ENCODE results near the gene BRWD1. TPM values are rescaled to one million over a fixed set of nuclear protein-coding genes. Genes with fewer than 3 reads are reported as not detected.

Gene BRWD1
- total RNA-seq, 2 experiments from 2014 or later = 19.1 to 24.5 TPM

DNA sequence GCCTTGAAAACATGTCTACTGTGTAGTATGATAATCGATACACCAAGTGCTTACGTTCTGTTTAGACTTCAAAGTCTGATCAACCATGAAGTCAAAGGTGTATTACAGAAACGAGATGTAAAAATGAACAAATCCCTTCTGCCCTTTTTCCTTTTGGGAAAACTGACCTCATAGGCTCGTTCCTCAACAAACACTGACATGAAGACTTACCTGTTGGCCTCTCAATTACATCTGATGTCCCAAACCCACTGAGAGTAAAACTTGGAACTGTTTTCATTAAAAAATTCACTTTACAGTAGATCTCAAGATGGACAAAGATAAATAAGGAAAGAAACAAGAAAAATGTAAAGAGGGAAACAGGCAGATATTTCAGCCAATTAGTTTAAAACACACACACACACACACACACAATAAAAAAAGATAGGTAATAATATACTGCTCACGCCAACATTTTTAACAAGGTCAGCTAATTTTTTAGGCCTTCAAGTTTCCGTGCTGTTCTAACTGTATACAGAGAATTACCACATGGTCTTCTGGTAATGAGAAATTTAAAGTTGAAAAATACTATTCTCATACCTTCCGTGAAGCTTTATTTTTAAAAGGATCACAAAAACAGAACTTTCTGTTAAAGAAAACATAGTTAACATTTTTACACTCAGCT, 33.4 kb upstream of the BRWD1 start:
- intact Hi-C loops (cut with DNase I, micrococcal nuclease) = loop anchor here in 1 of 2 experiments (5.0 kb wide), 1 partner anchor 1980 kb away; the partner anchor contains the start of gene DYRK1A
- Mint-ChIP-seq H3K9me3 (ENCODE audit: low read depth) (no peaks in the 10 kb centered on the region), H3K36me3 (ENCODE audit: low read depth) (peaks cover 49% of the 10 kb centered on the region), H3K27ac (peak overlapping the region; percentile 35), H3K27me3 (no peaks in the 10 kb centered on the region), H3K4me1 (peaks cover 36% of the 10 kb centered on the region), H3K4me3 (peak overlapping the region; percentile 75)
- ATAC-seq (no peak), DNase-seq (no peak)
- ChIA-PET CTCF (interaction anchor here (1.2 to 4.5 kb wide), 3 partner anchors 24 to 45 kb away, joined by 3 to 18 read pairs (median 3); no protein-coding TSS in a partner anchor), POLR2A (interaction anchor here (0.7 to 2.9 kb wide), 2 partner anchors 34 to 163 kb away, joined by 3 to 19 read pairs; partner anchors contain the start of gene BRWD1)

GRCh38 chr21:39346206-39346605, 32.8 kb upstream of the BRWD1 start:
- DNase-seq (no peak), ATAC-seq (no peak)
- Mint-ChIP-seq H3K36me3 (ENCODE audit: low read depth) (peaks cover 54% of the 10 kb centered on the region), H3K4me1 (peaks cover 36% of the 10 kb centered on the region), H3K27me3 (no peaks in the 10 kb centered on the region), H3K4me3 (peak overlapping the region; percentile 75), H3K9me3 (ENCODE audit: low read depth) (no peaks in the 10 kb centered on the region), H3K27ac (peak overlapping the region; percentile 35)
- ChIA-PET POLR2A (interaction anchor here (0.7 kb wide), 1 partner anchor 162 kb away, joined by 3 read pairs; no protein-coding TSS in a partner anchor), CTCF (interaction anchor here (0.9 to 4.5 kb wide), 2 partner anchors 41 to 182 kb away, joined by 3 to 18 read pairs; no protein-coding TSS in a partner anchor)
- intact Hi-C loops (cut with DNase I, micrococcal nuclease) = loop anchor here in 1 of 2 experiments (5.0 kb wide), 1 partner anchor 1979 kb away; the partner anchor contains the start of gene DYRK1A

- peak overlapping the region; percentile 0 for H3K27ac Mint-ChIP-seq
- no peaks in the 10 kb centered on the region for H3K27me3 Mint-ChIP-seq
- no peak overlapping the region for H3K4me3 Mint-ChIP-seq
- peaks cover 59% of the 10 kb centered on the region for H3K36me3 Mint-ChIP-seq (ENCODE audit: low read depth)
- DNase-seq = no peak
- CTCF ChIA-PET = interaction anchor here (0.9 to 4.5 kb wide), 2 partner anchors 42 to 181 kb away, joined by 3 to 18 read pairs; no protein-coding TSS in a partner anchor
- ATAC-seq = no peak
- POLR2A ChIA-PET = interaction anchor here (1.2 kb wide), 1 partner anchor 35 kb away, joined by 3 read pairs; a partner anchor contains a TSS
- no peaks in the 10 kb centered on the region for H3K9me3 Mint-ChIP-seq (ENCODE audit: low read depth)
- H3K4me1 Mint-ChIP-seq = peaks cover 35% of the 10 kb centered on the region
- intact Hi-C loops (cut with DNase I, micrococcal nuclease) = loop anchor here in 1 of 2 experiments (5.0 kb wide), 1 partner anchor 1978 kb away; the partner anchor contains the start of gene DYRK1A
Observed at GRCh38 chr21:39345440-39345839, 32.0 kb upstream of the BRWD1 start.

DNA sequence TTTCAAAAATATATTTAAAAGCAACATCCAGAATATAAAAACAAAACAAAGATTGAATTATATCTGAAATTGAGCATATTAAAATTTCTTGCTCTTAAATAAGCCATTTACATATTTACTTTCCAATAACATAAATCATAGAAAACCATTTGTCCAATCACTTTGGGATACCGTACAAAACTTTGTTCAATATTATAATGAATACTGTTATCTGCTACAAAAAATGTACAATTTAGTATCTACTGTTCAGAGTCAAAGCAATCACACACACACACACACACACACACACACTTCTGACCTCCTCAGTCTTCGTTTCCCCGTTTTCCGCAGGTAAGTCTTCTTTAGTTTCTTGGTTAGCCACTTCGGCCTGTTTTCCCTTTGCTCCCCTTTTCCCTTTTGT, 31.4 kb upstream of the BRWD1 start:
- intact Hi-C loops (cut with DNase I, micrococcal nuclease) = loop anchor here in 1 of 2 experiments (5.0 kb wide), 1 partner anchor 1978 kb away; the partner anchor contains the start of gene DYRK1A
- Mint-ChIP-seq H3K4me3 (no peak overlapping the region), H3K36me3 (ENCODE audit: low read depth) (peaks cover 59% of the 10 kb centered on the region), H3K27ac (no peak overlapping the region), H3K27me3 (no peaks in the 10 kb centered on the region), H3K9me3 (ENCODE audit: low read depth) (no peaks in the 10 kb centered on the region), H3K4me1 (peaks cover 31% of the 10 kb centered on the region)
- ATAC-seq (no peak), DNase-seq (no peak)
- ChIA-PET POLR2A (interaction anchor here (1.2 kb wide), 1 partner anchor 36 kb away, joined by 3 read pairs; a partner anchor contains a TSS), CTCF (no interaction called here)

GRCh38 chr21:39341249-39341923, 28.0 kb upstream of the BRWD1 start:
- DNase-seq (no peak), ATAC-seq (no peak)
- Mint-ChIP-seq H3K36me3 (ENCODE audit: low read depth) (peaks cover 45% of the 10 kb centered on the region), H3K27me3 (no peaks in the 10 kb centered on the region), H3K27ac (no peak overlapping the region), H3K4me3 (no peak overlapping the region), H3K4me1 (peaks cover 21% of the 10 kb centered on the region), H3K9me3 (ENCODE audit: low read depth) (no peaks in the 10 kb centered on the region)
- intact Hi-C loops (cut with DNase I, micrococcal nuclease) = no loop called here
- POLR2A ChIA-PET = interaction anchor here (0.6 to 1.0 kb wide), 2 partner anchors 46 to 82 kb away, joined by 3 read pairs; no protein-coding TSS in a partner anchor
- CTCF ChIA-PET = no interaction called here

- POLR2A ChIA-PET = interaction anchor here (0.6 to 1.0 kb wide), 2 partner anchors 47 to 81 kb away, joined by 3 read pairs; no protein-coding TSS in a partner anchor
- H3K27ac Mint-ChIP-seq = no peak overlapping the region
Observed at GRCh38 chr21:39340687-39341086, 27.3 kb upstream of the BRWD1 start.

GRCh38 chr21:39339231-39339630, 25.8 kb upstream of the BRWD1 start:
- intact Hi-C loops (cut with DNase I, micrococcal nuclease) = no loop called here
- ATAC-seq (no peak), DNase-seq (no peak)
- ChIA-PET CTCF (no interaction called here), POLR2A (interaction anchor here (1.8 kb wide), 1 partner anchor 9 kb away, joined by 6 read pairs; no protein-coding TSS in a partner anchor)
- H3K27ac Mint-ChIP-seq = no peak overlapping the region
- peaks cover 27% of the 10 kb centered on the region for H3K36me3 Mint-ChIP-seq (ENCODE audit: low read depth)
- no peaks in the 10 kb centered on the region for H3K9me3 Mint-ChIP-seq (ENCODE audit: low read depth)
- peaks cover 3% of the 10 kb centered on the region for H3K4me1 Mint-ChIP-seq
- no peaks in the 10 kb centered on the region for H3K27me3 Mint-ChIP-seq
- no peak overlapping the region for H3K4me3 Mint-ChIP-seq

More at GRCh38 chr21:39340687-39341086, 27.3 kb upstream of the BRWD1 start:
- no peak overlapping the region for H3K4me3 Mint-ChIP-seq
- H3K4me1 Mint-ChIP-seq = peaks cover 14% of the 10 kb centered on the region
- peaks cover 38% of the 10 kb centered on the region for H3K36me3 Mint-ChIP-seq (ENCODE audit: low read depth)
- no peak for DNase-seq
- ATAC-seq = no peak
- H3K27me3 Mint-ChIP-seq = no peaks in the 10 kb centered on the region
- CTCF ChIA-PET = interaction anchor here (0.6 kb wide), 1 partner anchor 33 kb away, joined by 3 read pairs; no protein-coding TSS in a partner anchor
- intact Hi-C loops (cut with DNase I, micrococcal nuclease) = no loop called here
- H3K9me3 Mint-ChIP-seq (ENCODE audit: low read depth) = no peaks in the 10 kb centered on the region

DNA sequence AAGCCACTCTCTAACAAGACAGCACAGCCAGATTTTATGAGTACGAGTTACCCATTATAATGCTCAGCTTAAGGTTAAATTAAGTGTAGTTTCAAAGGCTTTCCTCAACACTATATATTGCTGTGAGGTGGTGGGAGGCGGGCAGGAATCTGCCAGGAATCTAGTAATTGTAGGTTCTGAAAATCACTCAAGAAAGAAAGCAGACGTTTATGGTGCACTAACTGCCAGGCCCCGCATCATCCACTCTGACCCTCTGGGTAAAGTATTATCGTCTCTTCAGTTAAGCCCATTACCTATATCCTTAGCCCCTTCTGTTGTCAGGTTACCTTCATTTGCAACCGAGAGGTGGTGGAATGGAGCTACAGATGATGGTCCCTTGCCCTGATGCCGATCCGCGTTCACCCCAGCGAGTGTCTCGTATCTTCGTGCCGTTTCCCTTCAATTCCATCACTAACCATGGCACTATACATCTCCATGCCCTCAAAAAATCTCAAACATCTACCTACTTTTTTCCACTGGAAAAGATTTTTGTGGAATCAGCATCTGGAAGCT, 23.1 kb upstream of the BRWD1 start:
- ATAC-seq (no peak), DNase-seq (no peak)
- H3K9me3 Mint-ChIP-seq (ENCODE audit: low read depth) = no peaks in the 10 kb centered on the region
- peaks cover 8% of the 10 kb centered on the region for H3K36me3 Mint-ChIP-seq (ENCODE audit: low read depth)
- CTCF ChIA-PET = no interaction called here
- H3K27me3 Mint-ChIP-seq = no peaks in the 10 kb centered on the region
- no peak overlapping the region for H3K4me3 Mint-ChIP-seq
- POLR2A ChIA-PET = no interaction called here
- intact Hi-C loops (cut with DNase I, micrococcal nuclease) = no loop called here
- no peak overlapping the region for H3K27ac Mint-ChIP-seq
- no peaks in the 10 kb centered on the region for H3K4me1 Mint-ChIP-seq

DNA sequence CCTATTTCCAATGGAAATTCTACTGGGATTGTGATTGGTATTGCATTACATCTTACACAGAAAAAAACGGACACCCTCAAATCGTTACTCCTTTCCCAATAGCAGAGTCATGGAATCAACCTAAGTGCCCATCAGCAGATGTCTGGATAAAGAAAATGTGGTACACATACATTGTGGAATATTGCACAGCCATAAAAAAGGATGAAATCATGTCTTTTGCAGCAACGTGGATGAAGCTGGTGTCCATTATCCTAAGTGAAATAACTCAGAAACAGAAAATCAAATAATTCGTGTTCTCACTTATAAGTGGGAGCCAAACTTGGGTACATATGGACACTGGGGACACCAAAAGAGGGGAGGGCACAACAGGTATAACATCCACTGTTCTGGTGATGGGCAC, 21.2 kb upstream of the BRWD1 start:
- ATAC-seq (no peak), DNase-seq (no peak)
- ChIA-PET POLR2A (no interaction called here), CTCF (no interaction called here)
- no peaks in the 10 kb centered on the region for H3K4me1 Mint-ChIP-seq
- H3K9me3 Mint-ChIP-seq (ENCODE audit: low read depth) = no peaks in the 10 kb centered on the region
- intact Hi-C loops (cut with DNase I, micrococcal nuclease) = no loop called here
- H3K36me3 Mint-ChIP-seq (ENCODE audit: low read depth) = no peaks in the 10 kb centered on the region
- H3K27ac Mint-ChIP-seq = no peak overlapping the region
- H3K4me3 Mint-ChIP-seq = no peak overlapping the region
- H3K27me3 Mint-ChIP-seq = no peaks in the 10 kb centered on the region

GRCh38 chr21:39332175-39332574, 18.7 kb upstream of the BRWD1 start:
- no peak for ATAC-seq
- Mint-ChIP-seq H3K4me3 (no peak overlapping the region), H3K27ac (no peak overlapping the region), H3K4me1 (no peaks in the 10 kb centered on the region), H3K36me3 (ENCODE audit: low read depth) (no peaks in the 10 kb centered on the region), H3K27me3 (no peaks in the 10 kb centered on the region), H3K9me3 (ENCODE audit: low read depth) (no peaks in the 10 kb centered on the region)
- intact Hi-C loops (cut with DNase I, micrococcal nuclease) = no loop called here
- ChIA-PET CTCF (no interaction called here), POLR2A (no interaction called here)
- no peak for DNase-seq

GRCh38 chr21:39330001-39330400, 16.6 kb upstream of the BRWD1 start:
- no peak for ATAC-seq
- Mint-ChIP-seq H3K36me3 (ENCODE audit: low read depth) (no peaks in the 10 kb centered on the region), H3K9me3 (ENCODE audit: low read depth) (no peaks in the 10 kb centered on the region), H3K27me3 (peaks cover 2% of the 10 kb centered on the region), H3K27ac (no peak overlapping the region), H3K4me1 (no peaks in the 10 kb centered on the region), H3K4me3 (no peak overlapping the region)
- CTCF ChIA-PET = no interaction called here
- intact Hi-C loops (cut with DNase I, micrococcal nuclease) = no loop called here
- POLR2A ChIA-PET = interaction anchor here (0.7 kb wide), 1 partner anchor 19 kb away, joined by 3 read pairs; no protein-coding TSS in a partner anchor
- DNase-seq = no peak

Data from activated CD4-positive, alpha-beta T cell treated with anti-CD3 and anti-CD28 coated beads for 36 hours (primary cell).